HUES6 (cell line): ENCODE measurements around the gene ITPR2.

ENCODE experiments used
- H3K27ac ChIP-seq: 2 replicates; pipeline ENCODE4 v1.7.0; 2013; ENCODE audit warnings: low read depth, mild to moderate bottlenecking, low read length, inconsistent platforms
- H3K27me3 ChIP-seq: 2 replicates; pipeline ENCODE4 v1.6.1; 2013; ENCODE audit warnings: low read length; ENCODE audit not compliant: control insufficient read depth, insufficient read depth
- H3K36me3 ChIP-seq: 2 replicates; pipeline ENCODE4 v1.6.1; 2013; ENCODE audit warnings: low read length; ENCODE audit not compliant: control insufficient read depth, insufficient read depth
- H3K4me1 ChIP-seq: 2 replicates; pipeline ENCODE4 v1.6.1; 2013; ENCODE audit warnings: low read length; ENCODE audit not compliant: control insufficient read depth, insufficient read depth
- H3K4me3 ChIP-seq: 2 replicates; pipeline ENCODE4 v1.5.1; 2013; ENCODE audit warnings: low read depth, low read length
- H3K9ac ChIP-seq: one replicate; pipeline ENCODE4 v1.6.1; 2013; ENCODE audit warnings: mild to moderate bottlenecking, low read length
- H3K9me3 ChIP-seq: 2 replicates; pipeline ENCODE4 v1.6.1; 2013; ENCODE audit warnings: low read depth, low read length; ENCODE audit not compliant: control insufficient read depth, insufficient read depth

Gene ITPR2

DNA sequence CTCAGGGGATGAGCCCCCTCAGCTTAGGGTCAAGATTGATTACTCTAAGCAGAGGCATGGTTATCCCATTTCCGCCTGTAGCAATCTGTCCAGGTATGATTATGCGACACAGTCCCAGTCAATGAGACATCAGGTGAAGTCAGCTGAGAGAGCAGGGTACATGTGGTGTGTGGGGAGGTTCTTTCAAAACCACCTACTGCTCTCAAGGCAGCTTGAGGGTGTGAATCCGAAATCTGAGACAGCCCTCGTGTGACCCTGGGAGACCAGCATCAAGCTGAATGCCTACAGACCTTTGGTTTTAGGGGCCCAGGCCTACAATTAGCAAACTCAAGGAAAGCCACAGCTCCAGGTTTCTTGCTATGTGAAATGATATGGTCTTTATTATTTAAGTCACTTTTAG lies 275.7 kb downstream of the ITPR2 start:
- H3K9me3 ChIP-seq = no peaks in the 10 kb centered on the region
- H3K9ac ChIP-seq = no peak overlapping the region
- H3K4me1 ChIP-seq = no peaks in the 10 kb centered on the region
- H3K4me3 ChIP-seq = no peak overlapping the region
- H3K27ac ChIP-seq = no peak overlapping the region
- peaks cover 12% of the 10 kb centered on the region; the same call in 1 of the 2 replicates for H3K36me3 ChIP-seq
- no peaks in the 10 kb centered on the region for H3K27me3 ChIP-seq

- no peak overlapping the region for H3K27ac ChIP-seq
- no peaks in the 10 kb centered on the region for H3K27me3 ChIP-seq
- H3K36me3 ChIP-seq = peaks cover 12% of the 10 kb centered on the region; the same call in 1 of the 2 replicates
- H3K9ac ChIP-seq = no peak overlapping the region
- H3K9me3 ChIP-seq = no peaks in the 10 kb centered on the region
- H3K4me3 ChIP-seq = no peak overlapping the region
- no peaks in the 10 kb centered on the region for H3K4me1 ChIP-seq
Measured at GRCh38 chr12:26556916-26557315, 276.1 kb downstream of the ITPR2 start.

DNA sequence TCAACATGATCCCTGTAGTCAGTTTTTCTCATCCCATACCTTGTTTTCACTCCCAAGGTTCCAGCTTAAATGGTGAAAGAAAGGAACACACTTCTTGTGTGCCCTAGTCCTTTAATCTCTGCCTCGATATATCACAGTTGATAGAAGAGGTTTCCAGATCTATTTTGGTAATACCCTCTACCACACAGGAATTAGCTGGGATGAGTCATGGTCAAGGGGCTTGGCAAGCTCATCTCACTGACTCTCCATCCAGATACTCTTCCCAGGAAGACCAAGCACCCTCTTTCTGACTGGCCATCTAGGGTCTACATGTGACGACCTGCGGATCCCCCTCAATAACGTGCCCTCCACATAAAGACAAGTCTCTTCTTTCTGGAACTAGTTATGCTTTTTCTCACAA lies 277.9 kb downstream of the ITPR2 start:
- Histone ChIP-seq H3K27me3 (no peaks in the 10 kb centered on the region), H3K27ac (no peak overlapping the region), H3K36me3 (peaks cover 8% of the 10 kb centered on the region; the same call in 1 of the 2 replicates), H3K9me3 (no peaks in the 10 kb centered on the region), H3K9ac (no peak overlapping the region), H3K4me3 (no peak overlapping the region), H3K4me1 (no peaks in the 10 kb centered on the region)

GRCh38 chr12:26554332-26554731 lies 278.7 kb downstream of the ITPR2 start:
- Histone ChIP-seq H3K4me3 (no peak overlapping the region), H3K27ac (no peak overlapping the region), H3K36me3 (peaks cover 8% of the 10 kb centered on the region; the same call in 1 of the 2 replicates), H3K4me1 (no peaks in the 10 kb centered on the region), H3K27me3 (no peaks in the 10 kb centered on the region), H3K9me3 (no peaks in the 10 kb centered on the region), H3K9ac (no peak overlapping the region)

DNA sequence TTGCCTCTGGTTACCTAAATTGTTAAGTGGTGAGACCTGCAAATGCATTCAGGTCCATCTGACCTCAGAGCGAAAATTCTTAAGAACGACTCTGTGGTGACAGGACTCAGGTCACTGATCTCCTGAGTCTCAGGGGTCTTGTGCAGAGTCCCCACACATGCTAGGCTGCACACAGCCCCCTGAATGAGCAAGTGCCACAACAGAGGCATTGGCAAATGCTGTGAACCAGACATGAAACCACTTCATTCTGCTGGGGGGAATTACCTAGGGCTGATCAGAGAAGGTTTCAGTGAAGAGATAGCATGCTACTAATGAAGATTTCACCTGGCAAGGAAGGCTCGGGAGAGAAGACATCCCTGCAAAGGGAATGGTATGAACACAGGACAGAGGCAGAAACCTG lies 281.6 kb downstream of the ITPR2 start:
- no peak overlapping the region for H3K9ac ChIP-seq
- no peaks in the 10 kb centered on the region for H3K4me1 ChIP-seq
- no peaks in the 10 kb centered on the region for H3K9me3 ChIP-seq
- H3K27ac ChIP-seq = no peak overlapping the region
- no peak overlapping the region for H3K4me3 ChIP-seq
- peaks cover 8% of the 10 kb centered on the region; the same call in 1 of the 2 replicates for H3K36me3 ChIP-seq
- no peaks in the 10 kb centered on the region for H3K27me3 ChIP-seq

DNA sequence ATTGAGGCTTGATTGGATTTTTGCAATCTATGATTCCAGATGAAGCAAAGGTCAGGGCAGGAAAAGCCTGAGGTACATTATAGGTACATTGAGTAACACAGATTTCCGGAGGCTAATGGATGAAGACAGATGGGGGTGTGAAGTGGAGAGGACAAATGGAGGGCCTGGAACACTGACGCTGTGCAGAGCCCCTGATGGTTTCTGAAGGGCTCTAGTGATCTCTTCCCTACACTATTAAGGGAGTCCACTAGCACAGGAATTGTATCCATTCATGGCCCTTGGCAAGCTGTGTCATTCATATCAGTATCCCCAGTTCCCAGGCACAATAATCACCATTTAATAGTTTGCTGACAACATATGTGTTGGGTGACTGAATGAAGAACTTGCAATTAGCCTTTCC lies 284.8 kb downstream of the ITPR2 start:
- Histone ChIP-seq H3K4me1 (no peaks in the 10 kb centered on the region), H3K36me3 (peaks cover 6% of the 10 kb centered on the region), H3K9me3 (peaks cover 8% of the 10 kb centered on the region), H3K27ac (no peak overlapping the region), H3K4me3 (no peak overlapping the region), H3K27me3 (no peaks in the 10 kb centered on the region), H3K9ac (no peak overlapping the region)

- Histone ChIP-seq H3K27ac (no peak overlapping the region), H3K27me3 (no peaks in the 10 kb centered on the region), H3K9ac (no peak overlapping the region), H3K4me1 (no peaks in the 10 kb centered on the region), H3K4me3 (no peak overlapping the region), H3K36me3 (peaks cover 6% of the 10 kb centered on the region), H3K9me3 (peaks cover 8% of the 10 kb centered on the region)
Measured at GRCh38 chr12:26546535-26547314, 286.3 kb downstream of the ITPR2 start.

DNA sequence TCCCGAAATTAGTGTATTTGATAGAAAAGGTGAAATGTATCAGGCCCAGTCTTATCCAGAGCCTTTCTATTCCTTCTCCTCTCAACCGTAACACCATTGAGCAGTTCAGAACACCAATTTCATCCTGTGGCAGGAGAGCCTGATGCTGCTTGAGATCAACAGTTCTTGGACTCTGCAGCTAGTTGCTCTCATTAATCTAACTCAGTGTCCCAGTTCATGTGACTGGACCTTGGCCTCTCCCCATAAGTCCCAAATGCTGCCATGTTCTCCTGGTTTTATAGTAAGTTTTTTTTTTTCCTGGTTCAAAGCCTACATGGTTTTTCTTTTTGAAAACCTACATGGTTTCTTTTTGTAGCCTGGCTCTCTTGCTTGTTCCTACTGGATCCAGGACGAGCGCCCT lies 293.9 kb downstream of the ITPR2 start:
- Histone ChIP-seq H3K27me3 (no peaks in the 10 kb centered on the region), H3K4me1 (no peaks in the 10 kb centered on the region), H3K27ac (no peak overlapping the region), H3K9ac (no peak overlapping the region), H3K9me3 (no peaks in the 10 kb centered on the region), H3K4me3 (no peak overlapping the region), H3K36me3 (no peaks in the 10 kb centered on the region)

DNA sequence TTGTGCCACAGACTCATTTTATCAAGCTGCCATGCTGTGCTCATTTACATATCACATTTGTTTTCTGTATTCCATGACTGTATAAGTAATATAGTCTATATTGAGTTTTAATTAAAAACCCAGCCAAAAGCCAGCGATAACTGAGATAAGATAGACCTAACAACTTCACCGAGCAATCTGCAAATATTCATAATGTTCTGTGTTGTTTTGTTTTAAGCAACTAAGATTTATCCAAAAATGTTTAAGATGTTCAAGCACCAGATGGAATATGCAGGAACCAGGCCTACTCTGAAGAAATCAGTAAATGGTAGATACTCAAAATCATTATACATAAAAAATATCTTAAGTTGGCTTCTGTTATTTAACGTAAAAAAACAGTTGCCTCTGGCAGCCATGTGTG lies 295.3 kb downstream of the ITPR2 start:
- H3K27me3 ChIP-seq = no peaks in the 10 kb centered on the region
- H3K27ac ChIP-seq = no peak overlapping the region
- no peaks in the 10 kb centered on the region for H3K9me3 ChIP-seq
- H3K9ac ChIP-seq = no peak overlapping the region
- H3K36me3 ChIP-seq = no peaks in the 10 kb centered on the region
- H3K4me1 ChIP-seq = no peaks in the 10 kb centered on the region
- H3K4me3 ChIP-seq = no peak overlapping the region

- Histone ChIP-seq H3K27me3 (no peaks in the 10 kb centered on the region), H3K36me3 (no peaks in the 10 kb centered on the region), H3K9me3 (no peaks in the 10 kb centered on the region), H3K9ac (no peak overlapping the region), H3K4me3 (no peak overlapping the region), H3K27ac (no peak overlapping the region), H3K4me1 (no peaks in the 10 kb centered on the region)
Measured at GRCh38 chr12:26537126-26537525, 295.9 kb downstream of the ITPR2 start.

DNA sequence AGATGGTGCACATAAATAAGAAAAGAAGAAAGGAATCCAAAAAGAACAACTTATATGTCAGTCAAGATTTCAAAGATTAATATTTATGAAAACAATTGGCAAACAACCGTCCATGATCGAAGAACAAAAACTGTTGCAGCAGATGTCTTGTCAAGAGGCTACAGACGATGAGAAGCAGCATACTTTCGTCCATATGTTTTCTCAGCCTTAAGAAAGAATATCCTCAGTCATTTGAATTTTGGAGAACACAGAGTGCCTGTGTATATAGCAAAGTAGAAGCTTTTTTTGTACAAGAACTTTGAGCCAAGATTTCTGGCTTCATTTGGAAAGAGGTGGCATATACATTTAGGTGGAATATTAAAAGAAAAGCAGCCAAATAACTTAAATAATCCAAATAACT lies 297.2 kb downstream of the ITPR2 start:
- H3K4me1 ChIP-seq = no peaks in the 10 kb centered on the region
- H3K36me3 ChIP-seq = no peaks in the 10 kb centered on the region
- no peak overlapping the region for H3K9ac ChIP-seq
- H3K4me3 ChIP-seq = no peak overlapping the region
- H3K27me3 ChIP-seq = no peaks in the 10 kb centered on the region
- no peaks in the 10 kb centered on the region for H3K9me3 ChIP-seq
- H3K27ac ChIP-seq = no peak overlapping the region
